ENCODE results near the gene FNDC3B.

The FNDC3B gene

GRCh38 chr3:172056416-172056815, 17.0 kb downstream of the FNDC3B start:
- DNase-seq, result no peak

GRCh38 chr3:172057059-172057458, 17.7 kb downstream of the FNDC3B start:
- no peak for DNase-seq

GRCh38 chr3:172057624-172058327, 18.4 kb downstream of the FNDC3B start:
- no peak for DNase-seq

GRCh38 chr3:172059532-172059931, 20.2 kb downstream of the FNDC3B start:
- DNase-seq, result no peak

- no peak for DNase-seq
Observed at GRCh38 chr3:172060234-172060633, 20.9 kb downstream of the FNDC3B start.

- DNase-seq, result no peak
Observed at GRCh38 chr3:172061724-172062184, 22.4 kb downstream of the FNDC3B start.

GRCh38 chr3:172062761-172063160, 23.4 kb downstream of the FNDC3B start:
- no peak for DNase-seq

GRCh38 chr3:172063456-172064432, 24.4 kb downstream of the FNDC3B start:
- DNase-seq, result no peak

GRCh38 chr3:172065527-172065926, 26.1 kb downstream of the FNDC3B start:
- no peak for DNase-seq

- DNase-seq, result no peak
Observed at GRCh38 chr3:172065967-172066762, 26.8 kb downstream of the FNDC3B start.

- DNase-seq, result no peak
Observed at GRCh38 chr3:172066880-172067796, 27.8 kb downstream of the FNDC3B start.

- DNase-seq, result no peak
Observed at GRCh38 chr3:172067837-172068440, 28.6 kb downstream of the FNDC3B start.

GRCh38 chr3:172068977-172069376, 29.6 kb downstream of the FNDC3B start:
- DNase-seq, result no peak

GRCh38 chr3:172069478-172069877, 30.1 kb downstream of the FNDC3B start:
- no peak for DNase-seq

- DNase-seq, result no peak
Observed at GRCh38 chr3:172070269-172070668, 30.9 kb downstream of the FNDC3B start.

GRCh38 chr3:172070802-172071201, 31.4 kb downstream of the FNDC3B start:
- no peak for DNase-seq

GRCh38 chr3:172071780-172072330, 32.5 kb downstream of the FNDC3B start:
- no peak for DNase-seq

- no peak for DNase-seq
Observed at GRCh38 chr3:172072543-172072942, 33.2 kb downstream of the FNDC3B start.

- no peak for DNase-seq
Observed at GRCh38 chr3:172073262-172073915, 34.0 kb downstream of the FNDC3B start.

GRCh38 chr3:172074032-172074431, 34.7 kb downstream of the FNDC3B start:
- DNase-seq, result no peak

- no peak for DNase-seq
Observed at GRCh38 chr3:172074586-172074985, 35.2 kb downstream of the FNDC3B start.

Data from NCI-H345 (cell line).